Right hindlimb (tissue), 1 donor: Measurements from ENCODE around the gene PPP2R2D.
A peak's percentile ranks its signal among the peaks of the same experiment; 100 is the strongest.

ENCODE experiments used
- DNase-seq: peaks from one replicate; pipeline ENCODE4 v3.0.0-alpha.2; 2018

Gene PPP2R2D

GRCh38 chr10:131954356-131954965 lies 53.7 kb downstream of the PPP2R2D start:
- DNase-seq = no peak

GRCh38 chr10:131955591-131956340 lies 55.0 kb downstream of the PPP2R2D start:
- DNase-seq = no peak

DNA sequence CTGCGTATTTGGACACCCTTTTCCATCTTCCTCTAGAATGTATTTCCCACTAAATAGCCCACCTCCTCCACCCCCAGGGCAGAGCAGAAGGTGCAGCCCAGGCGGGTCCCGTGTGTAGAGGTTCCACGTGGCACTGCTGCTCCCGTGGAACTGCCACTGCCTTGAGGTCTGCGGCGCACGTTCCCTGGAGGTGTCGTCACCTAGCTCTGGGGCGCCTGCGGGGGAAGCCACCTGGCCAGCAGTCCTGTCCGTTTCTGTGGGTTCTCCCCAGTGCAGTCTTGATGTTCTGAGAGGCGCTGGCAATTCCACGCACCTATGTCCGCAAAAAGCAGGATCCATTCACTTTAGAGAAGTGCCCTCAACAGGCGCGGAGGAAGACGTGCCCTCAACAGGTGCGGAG lies 59.0 kb downstream of the PPP2R2D start:
- no peak for DNase-seq

DNA sequence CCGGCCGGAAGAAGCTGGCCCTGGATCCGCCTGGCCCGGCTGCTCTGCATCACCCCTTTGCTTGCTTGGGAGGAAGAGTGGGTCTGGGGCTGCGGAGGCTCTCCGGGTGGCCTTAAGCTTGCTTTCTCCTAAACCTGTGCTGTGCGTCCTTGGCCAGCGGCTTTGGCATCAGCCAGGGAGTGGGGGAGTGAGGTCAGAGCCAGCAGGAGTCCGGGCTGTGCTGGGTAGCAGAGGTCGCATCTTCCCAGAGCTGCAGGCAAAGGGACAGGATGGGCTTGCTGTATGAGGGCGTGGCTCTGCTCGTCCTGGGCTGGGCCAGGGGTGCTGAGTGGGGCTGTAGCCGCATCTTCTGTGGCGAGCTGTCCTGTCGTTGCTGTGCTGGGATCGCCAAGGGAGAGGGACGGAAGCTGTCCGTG lies 59.8 kb downstream of the PPP2R2D start:
- no peak for DNase-seq

GRCh38 chr10:131961047-131961776 lies 60.4 kb downstream of the PPP2R2D start:
- no peak for DNase-seq

- DNase-seq = no peak
Observed at GRCh38 chr10:131961777-131962662, 61.2 kb downstream of the PPP2R2D start.

DNA sequence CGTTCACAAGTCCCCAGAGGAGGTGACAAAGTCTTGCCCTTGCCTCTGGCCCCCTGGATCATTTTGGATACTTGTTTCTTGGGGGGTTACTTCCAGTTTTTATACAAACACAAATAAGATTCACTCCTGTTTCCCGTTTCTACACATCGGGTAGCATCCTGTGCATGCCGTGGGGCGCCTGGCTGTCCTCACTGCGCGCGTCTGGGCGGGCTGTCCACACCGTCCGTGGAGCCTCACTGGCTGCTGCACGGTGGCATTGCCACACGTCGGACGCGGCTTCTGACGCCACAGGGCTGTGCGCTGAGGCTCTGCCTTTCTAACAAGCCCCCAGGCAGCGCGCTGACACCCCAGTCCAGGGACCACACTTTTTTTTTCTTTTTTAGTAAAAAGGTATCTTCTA lies 62.5 kb downstream of the PPP2R2D start:
- DNase-seq = no peak

GRCh38 chr10:131963811-131964210 lies 63.0 kb downstream of the PPP2R2D start:
- DNase-seq = no peak

DNA sequence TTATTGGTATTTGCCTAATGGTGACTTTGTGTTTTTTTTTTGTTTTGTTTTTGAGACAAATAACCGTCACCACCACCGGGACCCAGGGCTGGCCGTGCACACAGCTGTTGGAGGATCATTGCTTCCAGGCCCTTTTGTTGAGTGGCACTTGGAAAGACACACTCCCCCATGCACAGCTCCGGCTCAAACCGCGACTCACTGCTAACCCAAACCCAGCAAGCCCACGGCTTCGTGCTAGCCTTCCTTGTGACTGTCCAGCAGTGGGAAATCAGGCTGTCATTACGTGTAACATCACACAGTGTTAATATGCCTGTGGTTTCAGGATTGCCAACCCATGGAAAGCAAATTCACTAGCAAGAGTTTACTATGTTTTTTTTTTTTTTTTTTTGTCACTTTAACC lies 63.5 kb downstream of the PPP2R2D start:
- DNase-seq = no peak

DNA sequence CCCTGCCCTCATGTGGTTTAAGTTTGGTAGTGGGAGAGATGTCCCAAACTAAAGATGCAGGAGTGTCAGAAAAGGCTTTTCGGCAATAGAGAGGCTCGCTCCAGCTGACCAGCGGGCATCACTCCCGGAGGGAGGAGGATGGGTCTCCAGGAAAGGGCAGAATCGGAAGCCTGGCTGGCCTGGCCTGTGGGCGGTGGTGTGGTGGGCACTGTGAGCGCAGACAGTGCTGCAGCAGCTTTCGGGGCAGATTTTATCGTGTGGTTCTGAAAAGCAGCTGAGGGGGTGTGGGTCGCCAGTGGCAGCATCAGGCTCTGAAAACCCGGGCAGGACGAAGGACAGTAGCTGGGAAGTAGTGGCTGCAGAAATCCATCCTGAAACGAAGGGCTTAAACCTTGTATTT lies 68.1 kb downstream of the PPP2R2D start:
- no peak for DNase-seq

DNA sequence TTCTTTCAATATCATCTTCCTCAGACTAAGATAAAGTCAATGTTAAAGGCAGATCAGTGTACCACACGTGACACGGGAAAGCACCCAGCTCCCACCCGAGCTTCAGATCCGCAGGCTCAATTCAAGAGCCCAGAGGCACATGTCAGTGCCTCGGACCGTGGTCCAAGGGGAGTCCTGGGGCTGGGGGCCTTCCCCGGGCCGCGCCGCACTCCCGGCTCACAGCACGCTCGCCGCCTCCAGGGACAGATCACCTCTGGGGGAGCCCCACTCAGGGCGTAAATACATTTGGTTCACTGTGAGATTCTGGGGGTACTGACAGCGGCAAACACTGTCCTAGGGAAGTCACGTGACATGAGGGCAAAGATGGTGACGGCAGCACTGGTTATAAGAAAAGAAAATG lies 70.1 kb downstream of the PPP2R2D start:
- DNase-seq = no peak

DNA sequence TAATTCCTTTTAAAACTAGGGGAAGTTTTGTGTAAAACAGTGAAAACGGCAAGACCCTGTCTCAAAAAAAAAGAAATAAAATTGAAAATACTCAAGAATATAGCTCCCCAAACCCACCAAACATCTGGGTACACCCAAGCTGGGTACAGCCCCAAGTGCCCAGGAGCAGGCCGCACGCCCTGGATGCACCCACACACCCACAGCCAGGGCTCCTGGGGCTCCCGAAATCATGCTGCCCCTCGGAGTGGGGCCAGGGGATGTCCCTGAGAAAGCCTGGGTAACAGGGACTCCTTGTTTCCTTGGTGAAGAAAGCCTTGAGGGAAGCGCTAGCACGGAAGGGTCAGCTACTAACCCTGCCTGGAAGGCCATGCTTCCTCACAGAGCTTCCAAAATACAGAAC lies 70.8 kb downstream of the PPP2R2D start:
- DNase-seq = no peak

- peak; percentile 71 for DNase-seq
Observed at GRCh38 chr10:131972474-131973071, 71.8 kb downstream of the PPP2R2D start.

DNA sequence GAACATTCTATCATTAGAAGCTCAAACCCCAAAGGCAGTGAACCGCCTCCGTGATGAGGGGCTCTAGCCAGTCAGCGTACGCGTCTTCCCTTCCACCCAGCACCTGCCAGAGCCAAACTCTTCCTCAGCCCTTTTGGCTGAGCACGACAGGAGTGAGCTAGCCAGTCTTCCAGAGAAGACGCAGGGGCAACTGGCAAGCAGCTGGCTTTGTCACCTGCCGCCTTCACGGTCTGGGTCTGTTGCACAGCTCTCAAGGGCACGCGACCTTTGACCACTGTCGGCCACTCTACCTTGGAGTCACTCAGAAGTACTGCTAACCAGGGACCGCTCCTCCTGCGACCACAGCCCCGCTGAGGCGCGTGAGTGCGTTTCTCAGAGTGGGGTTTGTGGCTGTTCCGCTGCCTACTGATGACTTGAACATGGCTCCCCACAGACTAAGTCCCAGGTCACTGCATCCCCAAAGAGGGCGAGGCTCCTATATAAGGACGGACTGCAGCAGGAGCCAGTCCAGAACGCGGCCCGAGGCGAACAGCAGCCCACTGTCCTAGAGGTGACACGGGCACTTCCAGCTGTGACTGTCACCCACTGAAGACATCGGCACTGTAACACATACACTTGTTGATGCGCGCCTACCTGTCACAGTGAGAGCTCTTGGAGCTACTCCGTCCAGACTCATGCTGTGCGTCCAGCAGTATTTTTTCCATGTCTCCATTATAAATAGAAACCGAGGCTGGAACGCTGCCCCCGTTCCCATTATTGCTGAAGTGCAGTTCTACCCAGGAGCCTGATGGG lies 72.5 kb downstream of the PPP2R2D start:
- no peak for DNase-seq

GRCh38 chr10:131974034-131974817 lies 73.4 kb downstream of the PPP2R2D start:
- no peak for DNase-seq

DNA sequence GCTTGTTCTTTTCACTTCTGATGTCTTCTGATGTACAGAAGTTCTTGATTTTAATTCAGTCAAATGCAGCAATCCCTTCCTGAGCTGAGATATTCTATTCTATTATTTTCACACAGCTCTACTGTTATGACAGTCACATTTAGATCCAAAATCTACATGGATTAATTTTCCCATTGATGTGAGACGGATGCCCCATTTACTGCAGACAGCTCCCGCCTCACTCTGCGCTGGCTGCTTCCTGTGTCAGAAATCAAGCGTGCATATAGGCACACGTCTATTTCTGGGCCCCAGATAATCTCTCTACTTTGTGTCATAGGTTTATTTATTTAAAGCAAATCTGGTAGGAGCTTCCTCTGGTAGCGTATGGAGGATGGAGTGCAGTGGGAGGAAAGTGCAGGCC lies 74.2 kb downstream of the PPP2R2D start:
- no peak for DNase-seq

GRCh38 chr10:131975796-131976195 lies 75.0 kb downstream of the PPP2R2D start:
- no peak for DNase-seq

GRCh38 chr10:131977323-131978096 lies 76.7 kb downstream of the PPP2R2D start:
- DNase-seq = no peak

DNA sequence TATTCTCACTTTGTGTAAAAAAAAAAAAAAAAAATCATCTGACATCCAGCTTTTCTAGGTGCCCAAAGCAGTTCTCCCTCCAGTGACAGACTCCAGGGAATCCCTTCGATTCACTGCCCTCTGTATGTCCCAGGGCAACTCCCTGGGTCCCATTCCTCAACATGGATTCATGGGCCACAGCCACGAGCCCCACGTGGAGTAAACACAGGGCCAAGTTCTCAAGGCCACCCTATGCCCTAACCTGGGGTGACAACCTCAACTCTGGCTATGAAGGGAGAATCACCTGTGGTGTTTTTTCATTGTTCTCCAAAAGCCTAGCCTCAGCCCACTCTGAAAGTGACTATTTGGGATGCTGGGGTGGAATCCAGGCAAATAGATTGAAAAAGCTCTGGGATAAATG lies 77.6 kb downstream of the PPP2R2D start:
- no peak for DNase-seq

GRCh38 chr10:131978851-131979250 lies 78.0 kb downstream of the PPP2R2D start:
- DNase-seq = no peak
